Activated CD4-positive, CD25-positive, alpha-beta regulatory T cell treated with anti-CD3 and anti-CD28 coated beads, Interleukin-2, amount 50 U/mL, for 24 hours (primary cell): ENCODE measurements around the gene NAB1.
A peak's percentile ranks its signal among the peaks of the same experiment; 100 is the strongest.

Experiments
- ATAC-seq, 2 donors: fragments of 150-1000 bp; cut with Tn5 transposase; one replicate each; pipeline ENCODE4 v1.10.0; 2021; ENCODE audit warnings: mild to moderate bottlenecking in 1 of 2, moderate library complexity in 1 of 2

The NAB1 gene

GRCh38 chr2:190714958-190715357 lies 66.1 kb downstream of the NAB1 start:
- no peak for ATAC-seq

GRCh38 chr2:190716176-190716807 lies 67.4 kb downstream of the NAB1 start:
- no peak for ATAC-seq

DNA sequence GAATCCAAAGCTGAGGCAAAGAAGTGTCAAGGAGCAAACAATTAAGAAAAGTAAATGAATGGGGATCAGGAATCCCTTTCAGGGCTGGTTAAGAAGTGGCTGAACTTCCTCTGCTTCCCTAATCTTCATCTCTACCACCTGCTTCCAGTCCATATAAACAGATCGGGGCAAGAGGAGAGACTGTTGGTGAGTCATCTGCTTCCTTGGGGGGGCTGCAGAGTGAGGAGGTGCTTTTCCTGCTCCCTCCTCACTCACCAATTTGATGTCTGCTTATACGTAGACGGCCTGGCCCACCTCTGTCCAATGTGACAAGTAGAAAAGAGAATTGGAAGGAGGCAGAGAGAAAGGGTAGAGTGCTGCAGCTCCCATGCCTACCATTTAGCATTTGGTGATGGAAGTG lies 68.4 kb downstream of the NAB1 start:
- ATAC-seq: no peak

- ATAC-seq: no peak
Measured at GRCh38 chr2:190717764-190718651, 69.1 kb downstream of the NAB1 start.

GRCh38 chr2:190718652-190719526 lies 70.0 kb downstream of the NAB1 start:
- peak; percentile 55 to 57 for ATAC-seq

GRCh38 chr2:190720276-190720675 lies 71.4 kb downstream of the NAB1 start:
- ATAC-seq: no peak

GRCh38 chr2:190720691-190721090 lies 71.8 kb downstream of the NAB1 start:
- no peak for ATAC-seq

DNA sequence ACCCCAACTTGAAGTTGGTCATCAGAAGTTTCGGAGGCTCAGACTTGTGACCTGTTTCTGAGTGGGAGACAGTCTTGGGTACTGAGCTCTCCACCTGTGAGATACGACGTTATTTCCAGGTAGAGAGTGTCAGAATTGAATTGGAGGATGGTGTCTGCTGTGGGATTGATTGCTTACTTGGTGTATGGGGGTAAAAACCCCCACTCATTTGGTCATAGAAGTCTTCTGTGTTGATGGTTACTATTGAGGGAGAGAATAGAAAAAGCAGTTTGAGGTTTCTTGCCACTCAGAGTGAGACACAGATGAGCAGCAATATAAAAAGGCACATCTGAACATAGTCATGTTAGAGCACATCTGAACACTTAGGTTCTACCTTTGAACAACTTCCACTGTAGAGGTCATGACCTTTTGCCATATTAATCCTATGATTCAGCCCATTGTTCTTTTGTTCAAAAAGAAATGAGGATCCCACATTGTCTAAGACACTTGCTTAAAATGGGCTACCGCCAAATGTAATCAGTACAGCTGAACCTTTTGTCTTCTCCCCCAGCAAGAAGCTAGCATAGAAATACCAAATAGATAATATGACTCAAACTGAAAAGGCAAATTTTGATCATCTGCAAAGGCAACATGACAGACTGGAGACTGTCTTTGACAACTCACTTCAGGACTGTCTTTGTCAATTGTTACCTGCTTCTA lies 73.3 kb downstream of the NAB1 start:
- ATAC-seq: peak; percentile 72 to 77

DNA sequence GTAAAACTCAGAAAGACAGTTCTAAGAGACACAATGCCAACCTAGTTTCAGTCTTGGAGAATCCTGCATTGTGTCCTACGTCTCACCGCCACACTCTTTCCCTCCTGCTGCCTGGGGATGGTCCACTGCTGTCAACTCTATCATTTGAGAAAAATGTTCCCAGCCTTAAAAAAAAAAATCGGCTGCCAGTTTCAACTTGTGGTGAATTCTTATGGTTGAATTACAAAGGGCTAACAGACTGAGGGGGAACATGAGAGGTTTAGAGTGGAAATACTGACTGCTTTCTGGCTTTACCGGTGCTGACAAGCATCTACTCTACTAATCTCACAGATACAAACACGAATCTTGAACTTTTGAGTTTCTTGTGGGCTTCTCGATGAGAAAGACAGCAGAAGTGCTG lies 74.0 kb downstream of the NAB1 start:
- ATAC-seq: peak; percentile 36 to 40

DNA sequence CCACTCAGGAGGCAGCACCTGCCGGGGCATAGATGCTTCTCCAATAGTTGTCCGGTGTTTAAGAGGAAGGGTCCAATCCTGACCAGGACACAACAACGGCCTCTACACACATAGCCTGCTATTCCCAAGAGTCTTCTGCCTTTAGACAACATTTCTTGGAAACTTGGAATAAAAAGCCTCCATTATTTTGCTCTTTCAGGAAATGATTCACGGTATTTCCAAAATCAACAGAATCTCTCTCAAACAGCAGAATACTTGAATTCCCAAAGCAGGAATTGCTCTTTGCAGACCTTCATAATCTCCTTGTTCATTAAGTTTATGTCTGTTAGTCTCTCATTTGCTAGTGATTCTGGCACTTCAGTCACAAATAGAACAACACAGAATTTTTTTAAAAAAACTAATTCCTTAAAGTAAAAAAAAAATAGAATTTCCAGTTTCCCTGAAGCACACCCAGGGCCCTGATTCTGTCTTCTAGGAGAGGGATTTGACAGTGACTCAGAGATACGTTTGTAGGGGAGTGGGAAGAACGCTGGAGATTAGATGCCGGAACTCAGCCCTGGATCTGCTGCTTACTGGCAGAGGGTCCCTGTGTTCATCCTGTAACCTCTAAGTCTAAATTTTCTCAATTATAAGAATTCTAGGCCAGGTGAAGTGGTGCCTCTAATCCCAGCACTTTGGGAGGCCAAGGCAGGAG lies 74.7 kb downstream of the NAB1 start:
- ATAC-seq: no peak

DNA sequence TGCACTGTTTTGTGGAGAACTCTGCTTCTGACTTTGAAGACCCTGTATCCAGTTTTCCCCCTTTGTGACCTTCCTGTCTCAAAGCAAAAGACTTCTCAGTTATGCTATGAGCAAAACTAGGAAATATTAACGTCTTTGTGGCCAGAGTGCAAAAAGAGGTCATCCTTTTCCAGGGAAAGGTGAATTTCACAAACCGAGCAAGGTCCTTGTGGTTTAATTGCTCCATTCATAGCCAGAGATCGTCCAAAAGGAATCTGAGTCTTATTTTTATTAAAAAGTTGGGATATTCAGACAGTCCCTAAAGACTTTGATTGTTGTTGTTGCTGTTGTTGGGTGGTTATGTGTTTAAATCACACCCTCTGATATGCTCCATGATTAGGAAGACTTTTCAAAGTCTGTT lies 77.4 kb downstream of the NAB1 start:
- ATAC-seq: no peak

DNA sequence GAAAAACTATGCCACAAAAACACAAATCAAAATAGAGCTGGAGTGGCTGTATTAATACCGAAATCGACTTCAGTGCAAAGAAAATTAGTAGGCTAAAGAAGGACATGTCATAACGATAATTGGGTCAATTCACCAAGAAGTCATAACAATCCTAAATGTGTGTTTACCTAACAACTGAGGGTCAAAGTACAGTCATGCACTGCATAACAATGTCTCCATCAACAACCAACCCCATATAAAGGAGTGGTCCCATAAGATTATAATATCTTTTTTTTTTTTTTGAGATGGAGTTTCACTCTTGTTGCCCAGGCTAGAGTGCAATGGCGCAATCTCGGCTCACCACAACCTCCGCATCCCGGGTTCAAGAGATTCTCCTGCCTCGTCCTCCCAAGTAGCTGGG lies 87.5 kb downstream of the NAB1 start:
- no peak for ATAC-seq

DNA sequence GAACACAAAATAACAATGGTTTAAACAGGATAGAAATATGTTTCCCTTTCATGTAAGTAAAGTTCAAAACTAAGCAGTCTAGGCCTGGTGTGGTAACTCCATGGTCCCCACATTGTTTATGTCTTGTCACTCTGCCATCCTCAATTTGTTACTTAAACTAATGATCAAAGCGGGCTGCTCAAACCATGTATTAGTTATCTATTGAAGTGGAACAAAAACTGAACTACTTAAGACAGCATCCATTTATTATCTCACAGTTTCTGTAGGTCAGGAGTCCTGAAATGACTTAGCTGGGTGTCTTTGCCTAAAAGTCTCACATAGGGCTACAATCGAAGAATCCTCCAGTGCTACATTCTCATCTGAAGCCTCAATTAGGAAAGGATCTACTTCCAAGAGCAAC lies 91.6 kb downstream of the NAB1 start:
- no peak for ATAC-seq
